T47D (cell line): ENCODE results near the gene SYT1.

Source experiments
- DNase-seq, 2 experiments: peaks; one replicate each; pipeline versions ENCODE4 v3.0.0 to v3.0.0-alpha.2; 2011 to 2012; ENCODE audit warnings: low read depth in 1 of 2, low spot score in 1 of 2
- JUND ChIP-seq: IDR thresholded peaks from 2 replicates; pipeline ENCODE4 v1.6.1; 2012; ENCODE audit warnings: low read depth
- in situ Hi-C: cut with HindIII; loops from 2 replicates; pipeline ENCODE4 v1.10.0; 2016; ENCODE audit warnings: low sequenced_read_pairs, low pct_unique_long_range_greater_than_20kb

Gene SYT1

DNA sequence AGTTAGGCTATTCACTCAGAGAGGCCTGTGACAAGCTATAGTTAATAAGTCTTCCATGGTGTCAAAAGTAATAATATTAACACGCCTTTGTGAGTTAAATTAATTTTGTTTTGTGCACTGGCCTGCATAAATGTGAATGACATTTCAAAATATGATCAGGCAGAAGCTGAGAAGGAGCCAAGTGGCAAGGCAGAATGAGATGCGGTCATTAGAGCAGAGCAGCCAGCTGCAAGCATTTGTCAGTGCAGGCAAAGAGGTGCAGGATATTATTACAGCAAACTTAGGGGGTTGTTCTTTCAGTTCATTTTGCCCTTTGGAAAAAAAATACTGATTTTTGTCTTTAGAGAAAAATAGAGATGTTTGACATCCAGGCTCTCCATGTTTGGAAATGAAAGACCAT is 461.6 kb downstream of the SYT1 start:
- TF ChIP-seq JUND, result no peak
- in situ Hi-C loops, result no loop called here
- DNase-seq, result no peak

- no peak for TF ChIP-seq JUND
Observed at GRCh38 chr12:79326663-79327062, 462.1 kb downstream of the SYT1 start.

DNA sequence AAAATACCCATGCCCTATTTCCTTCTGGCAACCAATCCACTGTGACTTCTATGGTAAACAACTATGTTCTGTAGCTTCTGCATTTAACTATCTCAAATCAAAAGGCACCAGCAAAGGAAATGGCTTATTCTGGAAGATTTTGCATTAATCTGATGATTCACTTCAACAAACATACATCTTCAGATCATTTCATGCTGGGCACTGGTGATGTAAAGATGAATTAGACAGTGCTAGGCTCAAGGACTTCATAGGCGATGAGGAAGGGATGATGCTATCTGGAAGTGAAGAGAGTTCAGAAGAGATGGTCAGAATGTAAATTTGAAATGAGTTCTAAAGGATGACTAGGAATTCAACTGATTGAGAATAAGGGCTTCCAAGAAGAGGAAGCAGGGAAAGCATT is 462.9 kb downstream of the SYT1 start:
- TF ChIP-seq JUND, result no peak
- in situ Hi-C loops, result no loop called here
- no peak for DNase-seq

More at GRCh38 chr12:79326663-79327062, 462.1 kb downstream of the SYT1 start:
- no peak for DNase-seq
- in situ Hi-C loops, result no loop called here

DNA sequence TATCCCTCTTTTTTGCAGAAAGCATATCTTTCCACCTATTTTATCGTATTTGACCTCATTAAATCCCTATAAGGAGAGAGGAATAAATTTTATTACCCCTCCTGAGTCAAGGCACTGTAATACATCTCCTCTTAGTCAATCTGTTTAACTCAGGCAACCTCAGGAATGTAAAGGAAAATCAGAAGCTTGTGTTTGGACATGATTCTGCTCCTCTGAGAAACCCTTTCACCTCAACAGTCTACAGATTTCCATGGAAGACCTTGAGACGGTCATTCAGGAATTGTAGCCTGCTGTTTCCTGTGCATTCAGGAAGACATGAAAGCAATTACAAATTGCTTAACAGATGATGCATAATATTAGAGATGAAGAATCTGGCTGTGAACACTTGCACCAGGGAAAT is 465.4 kb downstream of the SYT1 start:
- no peak for DNase-seq
- in situ Hi-C loops, result no loop called here
- no peak for TF ChIP-seq JUND

GRCh38 chr12:79331870-79332269 is 467.3 kb downstream of the SYT1 start:
- no peak for TF ChIP-seq JUND
- DNase-seq, result no peak
- in situ Hi-C loops, result no loop called here

DNA sequence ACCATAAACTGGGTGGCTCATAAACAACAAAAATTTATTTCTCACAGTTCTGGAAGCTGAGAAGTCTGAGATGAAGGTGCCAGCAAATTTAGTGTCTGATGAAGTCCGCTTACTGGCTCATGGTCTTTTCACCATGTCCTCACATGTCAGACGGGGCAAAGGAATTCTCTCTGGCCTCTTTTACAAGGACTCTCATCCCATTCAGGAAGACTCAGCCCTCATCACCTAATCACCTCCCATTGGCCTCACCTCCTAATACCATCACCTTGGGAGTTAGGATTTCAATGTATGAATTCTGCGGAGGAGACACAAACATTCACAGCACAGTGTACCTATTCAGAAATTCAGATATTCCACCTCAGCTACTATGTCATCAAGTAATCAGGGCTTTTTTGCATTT is 468.6 kb downstream of the SYT1 start:
- DNase-seq, result no peak

DNA sequence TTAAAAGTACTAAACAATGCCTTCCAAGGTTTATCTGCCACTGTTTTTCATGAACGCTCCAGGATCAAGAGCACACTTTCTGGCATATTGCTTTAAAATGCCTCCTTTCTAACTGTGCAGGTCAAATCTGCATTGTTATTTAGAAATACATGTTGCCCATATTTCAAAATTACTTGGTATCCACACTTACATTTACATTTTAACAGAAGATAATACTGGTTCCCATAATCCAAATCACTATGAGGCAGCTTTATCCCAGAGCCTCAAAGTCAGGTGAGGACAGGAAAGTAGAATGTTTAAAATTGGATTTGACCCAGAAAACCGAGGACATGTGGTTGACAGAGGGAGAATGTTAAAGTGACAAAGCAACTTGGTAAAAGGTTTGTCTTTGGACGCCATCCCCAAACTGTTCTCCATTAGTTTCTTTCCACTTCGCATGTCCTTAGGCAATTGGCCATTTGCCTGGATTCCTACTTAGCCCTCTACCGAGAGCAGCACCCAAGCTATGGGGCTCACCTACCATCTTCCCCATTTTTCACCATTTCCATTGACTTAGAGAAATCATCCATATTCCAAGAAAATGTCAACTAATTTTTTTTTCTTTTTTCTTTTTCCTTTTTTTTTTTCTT is 473.2 kb downstream of the SYT1 start:
- in situ Hi-C loops, result no loop called here
- no peak for DNase-seq
- TF ChIP-seq JUND, result no peak

More for the DNA sequence above, 468.6 kb downstream of the SYT1 start:
- TF ChIP-seq JUND, result no peak
- in situ Hi-C loops, result no loop called here

GRCh38 chr12:79344855-79345847 is 480.6 kb downstream of the SYT1 start:
- in situ Hi-C loops, result no loop called here
- TF ChIP-seq JUND, result no peak
- DNase-seq, result peak; percentile 33 to 83

DNA sequence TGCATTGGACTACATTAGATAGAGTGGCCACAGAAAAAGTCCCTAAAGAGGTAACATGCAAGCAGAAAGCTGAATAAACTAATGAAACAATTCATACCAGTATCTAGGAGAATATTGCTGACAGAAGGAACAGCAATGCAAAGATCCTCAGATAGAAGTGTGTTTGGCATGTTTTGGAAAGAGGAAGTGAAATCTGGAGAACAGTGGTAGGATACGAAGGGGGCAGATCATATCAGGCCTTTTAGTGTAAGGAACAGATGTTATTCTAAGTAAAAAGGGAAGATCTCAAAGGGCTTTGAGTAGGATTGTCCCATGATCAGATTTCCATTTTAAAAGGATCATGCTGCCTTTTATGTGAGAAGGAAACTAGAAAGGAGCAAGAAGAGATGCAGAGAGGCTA is 483.3 kb downstream of the SYT1 start:
- no peak for DNase-seq
- no peak for TF ChIP-seq JUND
- in situ Hi-C loops, result no loop called here

DNA sequence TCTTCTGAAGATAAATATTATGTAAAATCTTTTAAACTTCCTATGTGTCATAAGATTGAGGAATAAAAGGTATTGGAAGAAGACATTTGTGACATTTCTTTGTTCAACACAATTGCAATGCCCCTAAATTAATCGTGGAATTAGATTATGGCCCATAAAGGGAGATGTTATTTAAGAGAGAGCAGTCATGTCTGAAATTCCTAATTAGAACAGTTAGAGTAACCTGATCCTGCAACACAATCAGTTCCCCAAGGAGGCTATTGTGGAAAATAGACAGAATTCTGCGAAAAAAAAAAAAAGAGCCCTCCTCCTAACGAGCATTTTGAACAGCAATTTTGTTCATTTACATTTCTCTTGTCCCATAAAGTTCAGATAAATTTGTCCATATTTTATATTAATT is 486.7 kb downstream of the SYT1 start:
- no peak for TF ChIP-seq JUND
- in situ Hi-C loops, result no loop called here

GRCh38 chr12:79356216-79356615 is 491.6 kb downstream of the SYT1 start:
- DNase-seq, result no peak
- in situ Hi-C loops, result no loop called here
- no peak for TF ChIP-seq JUND

More for the DNA sequence above, 486.7 kb downstream of the SYT1 start:
- no peak for DNase-seq

- DNase-seq, result no peak
- no peak for TF ChIP-seq JUND
- in situ Hi-C loops, result no loop called here
Observed at GRCh38 chr12:79357048-79357447, 492.5 kb downstream of the SYT1 start.

DNA sequence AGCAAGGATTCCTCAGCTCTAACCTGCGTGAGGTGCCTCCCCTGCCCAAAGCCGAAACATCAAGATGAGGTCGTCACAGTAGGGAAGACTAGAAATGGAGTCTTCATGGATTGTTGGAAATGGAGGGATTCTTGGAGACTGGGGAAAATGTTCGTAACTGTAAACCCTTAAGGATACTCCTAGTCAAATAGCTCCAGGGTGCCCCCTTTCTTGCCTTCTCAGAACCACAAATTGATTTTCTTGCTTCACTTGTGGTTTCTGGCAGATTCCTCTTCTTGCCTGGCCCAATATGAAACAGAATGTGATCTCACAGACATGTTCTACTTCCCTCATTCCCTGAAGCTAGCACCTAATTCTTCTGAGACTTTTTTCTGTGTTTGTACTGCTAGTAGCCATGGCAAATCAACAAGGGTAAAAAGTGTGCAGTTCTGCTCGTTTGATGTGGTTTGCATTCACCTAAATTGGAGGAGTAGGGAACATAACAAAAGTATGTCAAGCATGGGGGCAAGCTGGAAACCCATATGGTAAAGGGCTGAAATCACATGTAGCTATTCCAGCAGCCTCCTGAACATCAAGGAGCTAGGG is 494.2 kb downstream of the SYT1 start:
- in situ Hi-C loops, result no loop called here
- DNase-seq, result no peak
- no peak for TF ChIP-seq JUND
